T-helper 1 cell (primary cell): ENCODE measurements around the gene OR6K2.

Experiments used
- DNase-seq, 5 donors: peaks; one replicate each; pipeline ENCODE4 v3.0.0-alpha.2; 2012 to 2020

Gene OR6K2

GRCh38 chr1:158681606-158682005, 18.8 kb downstream of the OR6K2 start:
- no peak for DNase-seq

- DNase-seq, result no peak
These were observed 21.2 kb downstream of the OR6K2 start for GRCh38 chr1:158679289-158679688.

GRCh38 chr1:158675563-158676323, 24.7 kb downstream of the OR6K2 start:
- no peak for DNase-seq

DNA sequence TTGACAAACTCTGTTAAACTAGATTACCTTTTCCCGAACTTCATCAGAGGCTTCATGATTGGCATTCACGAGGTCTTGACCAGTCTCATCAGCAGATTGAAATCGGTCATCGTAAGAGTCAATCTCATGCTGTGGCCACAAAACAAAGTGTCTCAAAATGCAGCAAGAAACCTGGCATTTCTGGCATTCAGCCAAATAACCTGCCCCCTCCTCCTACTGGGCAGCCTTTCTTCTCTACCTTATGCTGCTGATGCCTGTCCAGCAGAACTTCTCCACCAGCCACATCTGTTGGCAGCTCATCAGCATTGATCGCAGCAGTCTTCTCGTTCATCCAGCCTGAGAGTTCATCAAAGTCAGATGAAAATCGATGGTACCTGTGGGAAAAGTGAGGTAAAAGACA, 26.1 kb downstream of the OR6K2 start:
- DNase-seq, result no peak

- no peak for DNase-seq
These were observed 34.4 kb downstream of the OR6K2 start for GRCh38 chr1:158666037-158666436.

DNA sequence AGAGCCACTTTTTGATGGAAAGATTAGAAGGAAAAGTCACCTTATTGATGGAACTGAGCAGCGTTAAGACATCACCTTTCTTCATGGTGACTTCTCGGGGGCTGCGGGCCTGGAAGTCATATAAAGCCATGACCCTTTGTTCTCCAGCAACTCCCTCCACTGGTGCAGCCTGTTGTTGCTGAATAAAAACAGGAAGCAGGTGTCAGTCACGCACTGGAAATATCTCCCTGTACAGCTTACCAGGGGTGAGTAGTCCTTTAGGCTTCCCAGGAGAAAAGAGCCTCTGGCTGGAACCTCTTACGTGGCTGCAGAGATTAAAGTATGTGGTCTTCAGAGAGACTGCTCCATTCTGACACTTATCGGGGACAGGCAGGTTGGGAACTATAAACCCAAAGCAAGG, 45.9 kb downstream of the OR6K2 start:
- no peak for DNase-seq

GRCh38 chr1:158654086-158654485, 46.4 kb downstream of the OR6K2 start:
- DNase-seq, result no peak

DNA sequence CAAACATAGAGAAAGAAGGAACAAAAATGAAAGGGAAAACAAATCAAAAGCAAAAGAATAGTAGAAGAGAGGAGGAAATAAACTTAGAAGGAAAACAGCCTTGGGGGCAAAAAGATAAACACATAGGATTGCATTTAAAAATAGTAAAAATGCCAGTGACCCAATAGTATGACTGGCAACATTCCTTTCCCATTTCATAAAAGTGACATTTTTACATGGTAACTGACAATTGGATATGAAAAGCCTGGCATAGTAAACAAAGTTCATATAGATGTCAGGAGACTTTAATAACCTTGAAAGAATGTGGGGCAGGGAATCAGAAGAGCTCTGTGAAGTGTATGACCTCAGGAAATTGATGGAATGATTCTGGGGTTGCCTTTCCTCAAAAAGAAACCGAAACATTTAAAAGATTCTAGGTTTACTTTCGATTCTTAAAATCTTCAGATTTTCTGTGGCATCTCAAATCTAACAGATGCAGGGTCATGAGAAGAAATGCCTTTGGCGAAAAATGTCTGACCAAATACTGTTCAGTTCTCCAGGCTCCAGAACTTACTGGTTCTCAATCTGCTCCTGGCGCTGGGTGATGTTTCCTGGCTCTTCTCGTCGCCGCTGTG, 47.6 kb downstream of the OR6K2 start:
- DNase-seq, result no peak
